ENCODE measurements around the gene INTS14. TPM values are rescaled to one million over a fixed set of nuclear protein-coding genes. Genes with fewer than 3 reads are reported as not detected.

Gene INTS14
- total RNA-seq, 1 experiment from 2014 or later, result 44.7 TPM

DNA sequence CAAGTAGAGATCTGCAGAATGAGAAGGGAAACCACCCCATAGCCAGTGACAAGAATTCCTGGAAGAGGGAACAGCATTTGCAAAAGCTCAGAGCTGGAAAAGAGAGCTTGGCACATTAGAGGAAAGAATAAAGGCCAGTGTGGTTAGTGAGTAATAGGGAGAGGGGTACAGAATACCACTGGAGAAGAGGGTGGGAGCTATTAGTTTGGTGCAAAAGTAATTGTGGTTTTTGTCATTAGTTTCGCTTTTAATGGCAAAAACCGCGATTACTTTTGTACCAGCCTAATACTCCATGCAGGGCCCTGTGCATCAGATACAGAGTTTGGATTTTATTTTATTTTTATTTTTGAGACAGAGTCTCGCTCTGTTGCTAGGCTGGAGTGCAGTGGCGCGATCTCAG, 20.6 kb upstream of the INTS14 start:
- H3K79me2 ChIP-seq (ENCODE audit: insufficient read depth, low read length), result no peaks in the 10 kb centered on the region
- no peaks in the 10 kb centered on the region for H3K36me3 Mint-ChIP-seq (ENCODE audit: insufficient read depth in 1 of 3, low read depth in 3 of 3)
- no peak overlapping the region for H2BK20ac ChIP-seq (ENCODE audit: low read depth, low read length, poor library complexity, severe bottlenecking)

More for the DNA sequence above, 20.6 kb upstream of the INTS14 start:
- Histone ChIP-seq H3K18ac (ENCODE audit: insufficient read length, low read depth, low read length) (no peak overlapping the region), H4K8ac (replicated peaks; ENCODE audit: insufficient read length, low read depth, low read length) (no peak overlapping the region), H2BK5ac (ENCODE audit: insufficient read length, low read length) (no peak overlapping the region), H2AFZ (ENCODE audit: low read length) (no peak overlapping the region), H3K27me3 (ENCODE audit: insufficient read depth, low read length) (no peaks in the 10 kb centered on the region), H3K9me3 (ENCODE audit: control insufficient read depth, low read depth, low read length) (no peaks in the 10 kb centered on the region), H3K4ac (ENCODE audit: low read depth, low read length) (no peak overlapping the region), H3K4me2 (ENCODE audit: insufficient read depth, insufficient read length, low read length) (no peak overlapping the region), H3K27ac (ENCODE audit: insufficient read length, low read depth, low read length) (no peak overlapping the region), H3K4me1 (ENCODE audit: insufficient read depth, low read length) (no peaks in the 10 kb centered on the region), H3K23ac (ENCODE audit: insufficient read length, low read depth, low read length) (no peak overlapping the region), H3T11ph (ENCODE audit: low read length) (no peak overlapping the region), H3K79me1 (ENCODE audit: insufficient read depth, low read depth, low read length, poor library complexity, severe bottlenecking) (no peaks in the 10 kb centered on the region), H3K56ac (ENCODE audit: insufficient read length, low read depth, low read length) (no peak overlapping the region), H2BK12ac (ENCODE audit: insufficient read length, low read depth, low read length) (no peak overlapping the region), H4K20me1 (ENCODE audit: control insufficient read depth, insufficient read depth, insufficient read length) (no peaks in the 10 kb centered on the region), H3K14ac (ENCODE audit: insufficient read depth, low read length) (no peak overlapping the region), H4K91ac (ENCODE audit: insufficient read length, low read depth, low read length) (no peak overlapping the region), H2BK15ac (ENCODE audit: low read depth, low read length) (no peak overlapping the region), H2BK120ac (ENCODE audit: low read depth, low read length, poor library complexity, severe bottlenecking) (no peak overlapping the region), H4K5ac (ENCODE audit: insufficient read length, low read depth, low read length) (no peak overlapping the region), H3K9ac (ENCODE audit: extremely low read depth, insufficient read length, low read length) (no peak overlapping the region), H2AK5ac (ENCODE audit: insufficient read length, low read length) (no peak overlapping the region), H3K23me2 (ENCODE audit: insufficient read length, low read depth, low read length, poor library complexity, severe bottlenecking) (no peaks in the 10 kb centered on the region)
- Mint-ChIP-seq H3K9me3 (no peaks in the 10 kb centered on the region), H3K4me3 (no peak overlapping the region), H3K4me1 (peaks cover 9 to 10% of the 10 kb centered on the region in 2 experiments), H3K27me3 (ENCODE audit: low read depth) (no peaks in the 10 kb centered on the region), H3K27ac (no peak overlapping the region)
- no CpG with 5 or more reads among the region's 6 CpGs for WGBS (ENCODE audit: extremely low coverage, insufficient read length, low lambda C conversion rate)
- TF ChIP-seq, protein P1, sequence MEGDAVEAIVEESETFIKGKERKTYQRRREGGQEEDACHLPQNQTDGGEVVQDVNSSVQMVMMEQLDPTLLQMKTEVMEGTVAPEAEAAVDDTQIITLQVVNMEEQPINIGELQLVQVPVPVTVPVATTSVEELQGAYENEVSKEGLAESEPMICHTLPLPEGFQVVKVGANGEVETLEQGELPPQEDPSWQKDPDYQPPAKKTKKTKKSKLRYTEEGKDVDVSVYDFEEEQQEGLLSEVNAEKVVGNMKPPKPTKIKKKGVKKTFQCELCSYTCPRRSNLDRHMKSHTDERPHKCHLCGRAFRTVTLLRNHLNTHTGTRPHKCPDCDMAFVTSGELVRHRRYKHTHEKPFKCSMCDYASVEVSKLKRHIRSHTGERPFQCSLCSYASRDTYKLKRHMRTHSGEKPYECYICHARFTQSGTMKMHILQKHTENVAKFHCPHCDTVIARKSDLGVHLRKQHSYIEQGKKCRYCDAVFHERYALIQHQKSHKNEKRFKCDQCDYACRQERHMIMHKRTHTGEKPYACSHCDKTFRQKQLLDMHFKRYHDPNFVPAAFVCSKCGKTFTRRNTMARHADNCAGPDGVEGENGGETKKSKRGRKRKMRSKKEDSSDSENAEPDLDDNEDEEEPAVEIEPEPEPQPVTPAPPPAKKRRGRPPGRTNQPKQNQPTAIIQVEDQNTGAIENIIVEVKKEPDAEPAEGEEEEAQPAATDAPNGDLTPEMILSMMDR (conservative IDR thresholded peaks at IDR 0.05), result no peak
- no peak for DNase-seq
